Esophagus muscularis mucosa (tissue), 3 donors: ENCODE measurements around the gene CERCAM.
"Not testable (repeated sequence)": the region's sequence is repeated elsewhere in the genome, so short reads cannot be mapped to it uniquely, and the experiment has no call there.

Experiments used
- CTCF ChIP-seq, 3 experiments: fragments of 200-600 bp in 2 of 3; fragments of 450-650 bp in 1 of 3; sonication (generic) in 2 of 3; IDR thresholded peaks; one replicate each; pipeline ENCODE4 v1.5.1; 2017 to 2019; ENCODE audit warnings: antibody characterized with exemption in 3 of 3, mild to moderate bottlenecking in 2 of 3, moderate library complexity in 1 of 3
- POLR2A ChIP-seq: fragments of 450-650 bp; IDR thresholded peaks from one replicate; pipeline ENCODE4 v1.6.1; 2017; ENCODE audit warnings: antibody characterized with exemption, moderate library complexity, mild to moderate bottlenecking, low read depth
- POLR2AphosphoS5 ChIP-seq, 2 donors: sonication (generic); formaldehyde crosslinking; IDR thresholded peaks; one replicate each; pipeline ENCODE4 v1.6.1; 2017; ENCODE audit warnings: antibody characterized with exemption in 2 of 2

DNA sequence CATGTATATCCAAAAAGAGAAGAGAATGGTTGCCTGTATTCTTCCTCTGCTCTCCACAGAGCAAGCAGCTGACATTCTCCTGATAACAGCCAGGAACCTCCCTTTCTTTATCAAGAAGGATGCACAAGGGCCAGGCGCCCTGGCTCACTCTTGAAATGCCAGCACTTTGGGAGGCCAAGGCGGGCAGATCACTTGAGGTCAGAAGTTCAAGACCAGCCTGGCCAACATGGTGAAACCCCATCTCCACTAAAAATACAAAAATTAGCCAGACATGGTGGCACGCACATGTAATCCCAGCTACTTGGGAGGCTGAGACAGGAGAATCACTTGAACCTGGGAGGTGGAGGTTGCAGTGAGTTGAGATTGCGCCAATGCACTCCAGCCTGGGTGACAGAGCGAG, 25.8 kb downstream of the CERCAM start:
- not testable (repeated sequence) for TF ChIP-seq CTCF (IDR thresholded peaks at IDR 0.05); POLR2A; POLR2AphosphoS5 (IDR thresholded peaks at IDR 0.05)
